ENCODE data around the gene UBA52. TPM values are rescaled to one million over a fixed set of nuclear protein-coding genes. Genes with fewer than 3 reads are reported as not detected.

Gene UBA52
- total and polyA plus RNA-seq, 2 experiments from 2014 or later = 627 to 1,301 TPM

DNA sequence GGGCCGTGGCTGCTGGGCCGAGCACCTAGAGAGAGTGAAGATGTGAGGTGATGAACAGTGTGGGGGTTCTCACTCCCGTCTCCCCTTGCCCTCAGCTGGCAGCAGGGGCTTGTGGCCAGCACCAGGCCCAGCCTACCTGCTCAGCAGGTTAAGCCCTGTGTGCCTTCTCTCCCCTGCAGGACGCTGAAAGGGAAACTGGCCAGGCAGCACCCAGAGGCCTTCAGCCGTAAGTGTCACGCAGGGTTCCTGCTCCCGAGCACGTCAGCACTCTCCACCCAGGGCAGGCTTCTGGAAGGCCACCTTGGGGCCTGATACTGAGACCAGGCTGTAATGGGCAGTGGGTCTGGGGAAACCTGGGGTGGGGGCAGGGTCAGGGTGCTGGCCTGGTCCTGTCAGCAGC is 4.7 kb upstream of the UBA52 start:
- Histone ChIP-seq H3K36me3 (ENCODE audit: insufficient read depth) (peaks cover 23% of the 10 kb centered on the region; the same call in 1 of the 2 replicates), H3K4me1 (ENCODE audit: insufficient read depth) (no peaks in the 10 kb centered on the region), H4K20me1 (replicated peaks; ENCODE audit: insufficient read depth) (peaks cover under 1% of the 10 kb centered on the region; the same call in 1 of the 2 replicates), H3K4me3 (no peak overlapping the region), H3K9me2 (ENCODE audit: insufficient read depth) (no peaks in the 10 kb centered on the region), H3K27me3 (ENCODE audit: insufficient read depth) (no peaks in the 10 kb centered on the region), H3K4me2 (no peak overlapping the region), H3K27ac (ENCODE audit: low read depth) (no peak overlapping the region), H2AFZ (no peak overlapping the region), H3F3A (replicated peaks; ENCODE audit: low read depth) (peaks cover 9% of the 10 kb centered on the region; the same call in 1 of the 2 replicates), H3K79me2 (replicated peaks; ENCODE audit: insufficient read depth) (peaks cover 3% of the 10 kb centered on the region)
- no peak for DNase-seq (ENCODE audit: low spot score)
- Mint-ChIP-seq H3K36me3 (ENCODE audit: low read depth) (peaks cover 68% of the 10 kb centered on the region), H3K27me3 (ENCODE audit: insufficient read depth, low read depth, poor library complexity) (peaks cover 12% of the 10 kb centered on the region), H3K4me1 (peaks cover 2% of the 10 kb centered on the region; the same call in 1 of the 3 replicates), H3K4me3 (no peak overlapping the region), H3K9me3 (no peaks in the 10 kb centered on the region), H3K27ac (no peak overlapping the region)
- no peak for TF ChIP-seq POLR2AphosphoS5 (IDR thresholded peaks at IDR 0.05; ENCODE audit: low read depth)
- no peak for TF ChIP-seq ZNF114 (CRISPR knock-in tag; IDR thresholded peaks at IDR 0.05)
- TF ChIP-seq CREB1 (CRISPR knock-in tag; IDR thresholded peaks at IDR 0.05; ENCODE audit: low read depth) = no peak
- TF ChIP-seq, protein P1, sequence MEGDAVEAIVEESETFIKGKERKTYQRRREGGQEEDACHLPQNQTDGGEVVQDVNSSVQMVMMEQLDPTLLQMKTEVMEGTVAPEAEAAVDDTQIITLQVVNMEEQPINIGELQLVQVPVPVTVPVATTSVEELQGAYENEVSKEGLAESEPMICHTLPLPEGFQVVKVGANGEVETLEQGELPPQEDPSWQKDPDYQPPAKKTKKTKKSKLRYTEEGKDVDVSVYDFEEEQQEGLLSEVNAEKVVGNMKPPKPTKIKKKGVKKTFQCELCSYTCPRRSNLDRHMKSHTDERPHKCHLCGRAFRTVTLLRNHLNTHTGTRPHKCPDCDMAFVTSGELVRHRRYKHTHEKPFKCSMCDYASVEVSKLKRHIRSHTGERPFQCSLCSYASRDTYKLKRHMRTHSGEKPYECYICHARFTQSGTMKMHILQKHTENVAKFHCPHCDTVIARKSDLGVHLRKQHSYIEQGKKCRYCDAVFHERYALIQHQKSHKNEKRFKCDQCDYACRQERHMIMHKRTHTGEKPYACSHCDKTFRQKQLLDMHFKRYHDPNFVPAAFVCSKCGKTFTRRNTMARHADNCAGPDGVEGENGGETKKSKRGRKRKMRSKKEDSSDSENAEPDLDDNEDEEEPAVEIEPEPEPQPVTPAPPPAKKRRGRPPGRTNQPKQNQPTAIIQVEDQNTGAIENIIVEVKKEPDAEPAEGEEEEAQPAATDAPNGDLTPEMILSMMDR (conservative IDR thresholded peaks at IDR 0.05; ENCODE audit: low read depth in 2 of 2) = no peak
- TF ChIP-seq STAT1 (IDR thresholded peaks at IDR 0.05; ENCODE audit: unreplicated experiment) = no peak
- no peak for TF ChIP-seq ZNF331 (CRISPR knock-in tag; IDR thresholded peaks at IDR 0.05; ENCODE audit: low read depth)
- no peak for ATAC-seq

DNA sequence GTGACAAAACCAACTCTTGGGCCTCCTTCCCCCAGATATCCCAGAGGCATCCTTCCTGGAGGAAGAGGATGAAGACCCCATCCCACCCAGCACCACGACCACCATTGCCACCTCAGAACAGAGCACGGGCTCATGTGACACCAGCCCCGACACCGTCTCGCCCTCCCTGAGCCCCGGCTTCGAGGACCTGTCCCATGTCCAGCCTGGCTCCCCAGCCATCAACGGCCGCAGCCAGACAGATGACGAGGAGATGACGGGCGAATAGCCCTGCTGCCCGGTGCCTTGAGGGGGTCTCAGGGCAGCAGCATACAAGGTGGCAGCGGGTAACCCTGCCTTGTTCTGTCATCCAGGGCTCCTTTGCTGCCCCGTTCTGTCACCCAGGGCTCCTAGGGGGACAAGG is 3.3 kb upstream of the UBA52 start:
- peaks cover 17% of the 10 kb centered on the region for H3K79me2 ChIP-seq (replicated peaks; ENCODE audit: insufficient read depth)
- peaks cover 28% of the 10 kb centered on the region; the same call in 1 of the 2 replicates for H3K36me3 ChIP-seq (ENCODE audit: insufficient read depth)
- no peak overlapping the region for H3K4me2 ChIP-seq
- DNase-seq (ENCODE audit: low spot score) (no peak), ATAC-seq (no peak)
- peaks cover 73% of the 10 kb centered on the region for H3K36me3 Mint-ChIP-seq (ENCODE audit: low read depth)
- peaks cover 20% of the 10 kb centered on the region for H3K27me3 Mint-ChIP-seq (ENCODE audit: insufficient read depth, low read depth, poor library complexity)
- H3K27me3 ChIP-seq (ENCODE audit: insufficient read depth) = no peaks in the 10 kb centered on the region
- H3F3A ChIP-seq (replicated peaks; ENCODE audit: low read depth) = peaks cover 16% of the 10 kb centered on the region
- H3K4me3 ChIP-seq = no peak overlapping the region
- H3K9me2 ChIP-seq (ENCODE audit: insufficient read depth) = no peaks in the 10 kb centered on the region
- H3K4me3 Mint-ChIP-seq = no peak overlapping the region
- H4K20me1 ChIP-seq (replicated peaks; ENCODE audit: insufficient read depth) = peaks cover 14% of the 10 kb centered on the region
- no peak overlapping the region for H3K27ac Mint-ChIP-seq
- peaks cover 12% of the 10 kb centered on the region for H3K4me1 Mint-ChIP-seq
- peaks cover 8% of the 10 kb centered on the region for H3K4me1 ChIP-seq (ENCODE audit: insufficient read depth)
- no peak overlapping the region for H2AFZ ChIP-seq
- no peaks in the 10 kb centered on the region for H3K9me3 Mint-ChIP-seq
- no peak overlapping the region for H3K27ac ChIP-seq (ENCODE audit: low read depth)
- TF ChIP-seq JUNB (IDR thresholded peaks at IDR 0.05; ENCODE audit: unreplicated experiment) = no peak
- TF ChIP-seq, protein P2, sequence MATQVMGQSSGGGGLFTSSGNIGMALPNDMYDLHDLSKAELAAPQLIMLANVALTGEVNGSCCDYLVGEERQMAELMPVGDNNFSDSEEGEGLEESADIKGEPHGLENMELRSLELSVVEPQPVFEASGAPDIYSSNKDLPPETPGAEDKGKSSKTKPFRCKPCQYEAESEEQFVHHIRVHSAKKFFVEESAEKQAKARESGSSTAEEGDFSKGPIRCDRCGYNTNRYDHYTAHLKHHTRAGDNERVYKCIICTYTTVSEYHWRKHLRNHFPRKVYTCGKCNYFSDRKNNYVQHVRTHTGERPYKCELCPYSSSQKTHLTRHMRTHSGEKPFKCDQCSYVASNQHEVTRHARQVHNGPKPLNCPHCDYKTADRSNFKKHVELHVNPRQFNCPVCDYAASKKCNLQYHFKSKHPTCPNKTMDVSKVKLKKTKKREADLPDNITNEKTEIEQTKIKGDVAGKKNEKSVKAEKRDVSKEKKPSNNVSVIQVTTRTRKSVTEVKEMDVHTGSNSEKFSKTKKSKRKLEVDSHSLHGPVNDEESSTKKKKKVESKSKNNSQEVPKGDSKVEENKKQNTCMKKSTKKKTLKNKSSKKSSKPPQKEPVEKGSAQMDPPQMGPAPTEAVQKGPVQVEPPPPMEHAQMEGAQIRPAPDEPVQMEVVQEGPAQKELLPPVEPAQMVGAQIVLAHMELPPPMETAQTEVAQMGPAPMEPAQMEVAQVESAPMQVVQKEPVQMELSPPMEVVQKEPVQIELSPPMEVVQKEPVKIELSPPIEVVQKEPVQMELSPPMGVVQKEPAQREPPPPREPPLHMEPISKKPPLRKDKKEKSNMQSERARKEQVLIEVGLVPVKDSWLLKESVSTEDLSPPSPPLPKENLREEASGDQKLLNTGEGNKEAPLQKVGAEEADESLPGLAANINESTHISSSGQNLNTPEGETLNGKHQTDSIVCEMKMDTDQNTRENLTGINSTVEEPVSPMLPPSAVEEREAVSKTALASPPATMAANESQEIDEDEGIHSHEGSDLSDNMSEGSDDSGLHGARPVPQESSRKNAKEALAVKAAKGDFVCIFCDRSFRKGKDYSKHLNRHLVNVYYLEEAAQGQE (IDR thresholded peaks at IDR 0.05; ENCODE audit: unreplicated experiment) = no peak
- TF ChIP-seq, protein P1 (conservative IDR thresholded peaks at IDR 0.05; ENCODE audit: low read depth in 2 of 2) = no peak
